Suprapubic skin (tissue), 4 donors: ENCODE measurements around the gene MBD3L2B. TPM values are rescaled to one million over a fixed set of nuclear protein-coding genes. Genes with fewer than 3 reads are reported as not detected.
"Not testable (repeated sequence)": the region's sequence is repeated elsewhere in the genome, so short reads cannot be mapped to it uniquely, and the experiment has no call there.

Experiments used
- DNase-seq, 2 donors: peaks; one replicate each; pipeline ENCODE4 v3.0.0-alpha.2; 2019; ENCODE audit warnings: low spot score in 2 of 2
- H3K27ac ChIP-seq: fragments of 200-600 bp; sonication (generic); one replicate; pipeline ENCODE4 v1.5.1; 2019
- H3K27me3 ChIP-seq: fragments of 200-600 bp; sonication (generic); one replicate; pipeline ENCODE4 v1.5.1; 2019
- H3K36me3 ChIP-seq: fragments of 200-600 bp; sonication (generic); one replicate; pipeline ENCODE4 v1.5.1; 2019
- H3K4me1 ChIP-seq: fragments of 200-600 bp; sonication (generic); one replicate; pipeline ENCODE4 v1.5.1; 2019
- H3K4me3 ChIP-seq: fragments of 200-600 bp; sonication (generic); one replicate; pipeline ENCODE4 v1.5.1; 2019; ENCODE audit warnings: mild to moderate bottlenecking
- H3K9me3 ChIP-seq: fragments of 200-600 bp; sonication (generic); one replicate; pipeline ENCODE4 v1.5.1; 2019
- CTCF ChIP-seq, 2 donors: fragments of 200-600 bp in 1 of 2; fragments of 450-650 bp in 1 of 2; sonication (generic) in 1 of 2; IDR thresholded peaks; one replicate each; pipeline ENCODE4 v1.5.1; 2016 to 2019; ENCODE audit warnings: antibody characterized with exemption in 2 of 2, mild to moderate bottlenecking in 1 of 2, moderate library complexity in 1 of 2
- EP300 ChIP-seq: sonication (generic); formaldehyde crosslinking; IDR thresholded peaks from one replicate; pipeline ENCODE4 v1.6.1; 2017; ENCODE audit warnings: antibody characterized with exemption
- POLR2A ChIP-seq, 2 donors: fragments of 450-650 bp; IDR thresholded peaks; one replicate each; pipeline ENCODE4 v1.6.1; 2017; ENCODE audit warnings: antibody characterized with exemption in 2 of 2, mild to moderate bottlenecking in 2 of 2, moderate library complexity in 2 of 2
- POLR2AphosphoS5 ChIP-seq, 3 donors: sonication (generic); formaldehyde crosslinking; IDR thresholded peaks; one replicate each; pipeline ENCODE4 v1.6.1; 2017; ENCODE audit warnings: antibody characterized with exemption in 3 of 3
- WGBS: methylation state at CpG from one replicate; pipeline ENCODE4 v1.1.5; 2018; 5-methylcytosine and 5-hydroxymethylcytosine counted together
- total RNA-seq, 4 donors: library from RNA; depleted of rRNA; stranded (reverse); fragments of >200 nt; gene quantifications; one replicate each; pipeline ENCODE4 v1.1.0, GENCODE V29; 2016

The MBD3L2B gene
- total RNA-seq, 4 donors from 2014 or later = not detected

GRCh38 chr19:7040079-7040478 lies 18.8 kb upstream of the MBD3L2B start, which contains the start of gene MBD3L4:
TSS of gene MBD3L4 (minus strand) at chr19:7040179. CDS start at chr19:7040144, 35 bp downstream.
- H3K4me1 ChIP-seq, DNase-seq, H3K4me3 ChIP-seq, H3K9me3 ChIP-seq, H3K27me3 ChIP-seq, H3K27ac ChIP-seq, H3K36me3 ChIP-seq: not testable (repeated sequence)
- no CpG with 5 or more reads among the region's 9 CpGs for WGBS

GRCh38 chr19:7030278-7030677 lies 9.0 kb upstream of the MBD3L2B start, which contains the start of gene MBD3L5:
TSS of gene MBD3L5 (plus strand) at chr19:7030578. CDS start at chr19:7030612, 34 bp downstream.
- H3K9me3 ChIP-seq, H3K27ac ChIP-seq, DNase-seq, H3K36me3 ChIP-seq, H3K4me1 ChIP-seq, H3K27me3 ChIP-seq, H3K4me3 ChIP-seq: not testable (repeated sequence)
- no CpG with 5 or more reads among the region's 9 CpGs for WGBS

GRCh38 chr19:7028790-7029189 lies 7.6 kb upstream of the MBD3L2B start:
- not testable (repeated sequence) for H3K27me3 ChIP-seq, DNase-seq, H3K9me3 ChIP-seq, H3K4me1 ChIP-seq, H3K27ac ChIP-seq, H3K4me3 ChIP-seq, H3K36me3 ChIP-seq
- WGBS = no CpG with 5 or more reads among the region's 1 CpG

DNA sequence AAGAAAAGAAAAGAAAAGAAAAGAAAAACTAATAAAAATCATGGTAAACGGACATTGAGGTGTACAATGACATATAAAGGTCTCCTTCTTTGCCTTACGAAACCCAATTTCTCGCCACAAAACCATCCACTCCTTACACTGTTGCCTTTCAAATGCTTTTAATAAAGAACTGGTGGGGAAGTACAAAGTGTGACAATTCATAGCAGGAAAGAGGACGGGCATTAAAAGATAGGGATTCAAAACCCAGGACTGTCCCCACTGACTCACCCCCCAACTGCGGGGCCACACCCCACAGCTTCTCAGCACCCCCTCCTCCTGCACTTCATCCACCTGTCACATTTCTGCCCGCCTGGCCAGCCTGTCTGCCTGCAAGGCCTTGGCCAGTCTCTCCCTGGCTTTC lies 2.4 kb downstream of the MBD3L2B start:
- H3K36me3 ChIP-seq = no peaks in the 10 kb centered on the region
- no peaks in the 10 kb centered on the region for H3K9me3 ChIP-seq
- WGBS = 76% methylated on average over 6 of the region's 6 CpGs
- H3K4me1 ChIP-seq = no peaks in the 10 kb centered on the region
- no peak for DNase-seq
- H3K27ac ChIP-seq = no peak overlapping the region
- no peak overlapping the region for H3K4me3 ChIP-seq
- H3K27me3 ChIP-seq = no peaks in the 10 kb centered on the region
- TF ChIP-seq POLR2A (IDR thresholded peaks at IDR 0.05) = no peak
- no peak for TF ChIP-seq CTCF (IDR thresholded peaks at IDR 0.05)
- TF ChIP-seq EP300 = no peak
- no peak for TF ChIP-seq POLR2AphosphoS5 (IDR thresholded peaks at IDR 0.05)

GRCh38 chr19:7013678-7014077 lies 7.6 kb downstream of the MBD3L2B start:
- TF ChIP-seq EP300 (no peak), POLR2AphosphoS5 (IDR thresholded peaks at IDR 0.05) (no peak), POLR2A (IDR thresholded peaks at IDR 0.05) (no peak), CTCF (IDR thresholded peaks at IDR 0.05) (no peak)
- H3K36me3 ChIP-seq = no peaks in the 10 kb centered on the region
- no peak overlapping the region for H3K27ac ChIP-seq
- no peak overlapping the region for H3K4me3 ChIP-seq
- no peak for DNase-seq
- no peaks in the 10 kb centered on the region for H3K9me3 ChIP-seq
- H3K27me3 ChIP-seq = no peaks in the 10 kb centered on the region
- WGBS = 72% methylated on average over 4 of the region's 4 CpGs
- H3K4me1 ChIP-seq = no peaks in the 10 kb centered on the region

GRCh38 chr19:7010722-7011593 lies 10.3 kb downstream of the MBD3L2B start:
- 72% methylated on average over 12 of the region's 12 CpGs for WGBS
- Histone ChIP-seq H3K36me3 (no peaks in the 10 kb centered on the region), H3K27me3 (no peaks in the 10 kb centered on the region), H3K27ac (no peak overlapping the region), H3K4me1 (no peaks in the 10 kb centered on the region), H3K4me3 (no peak overlapping the region), H3K9me3 (no peaks in the 10 kb centered on the region)
- no peak for DNase-seq
- TF ChIP-seq POLR2A (IDR thresholded peaks at IDR 0.05) = no peak
- no peak for TF ChIP-seq CTCF (IDR thresholded peaks at IDR 0.05)
- TF ChIP-seq EP300 = no peak
- TF ChIP-seq POLR2AphosphoS5 (IDR thresholded peaks at IDR 0.05) = no peak

DNA sequence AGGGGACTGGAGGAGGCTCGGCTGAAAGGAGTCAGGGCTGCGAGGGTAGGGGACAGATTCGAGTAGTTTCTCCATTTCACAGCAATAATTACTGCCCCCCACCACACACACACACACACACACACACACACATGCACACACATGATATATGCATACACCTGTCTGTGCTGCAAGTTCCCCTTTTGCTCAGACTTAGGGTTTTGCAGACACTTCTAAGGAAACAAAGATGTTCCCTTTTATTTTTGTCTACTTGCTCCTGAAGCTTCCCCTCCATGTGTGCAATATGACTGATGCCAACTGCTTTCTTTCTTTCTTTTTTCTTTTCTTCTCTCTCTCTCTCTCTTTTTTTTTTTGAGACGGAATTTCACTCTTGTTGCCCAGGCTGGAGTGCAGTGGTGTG lies 13.4 kb downstream of the MBD3L2B start:
- DNase-seq = no peak
- Histone ChIP-seq H3K27ac (no peak overlapping the region), H3K4me1 (no peaks in the 10 kb centered on the region), H3K9me3 (no peaks in the 10 kb centered on the region), H3K36me3 (no peaks in the 10 kb centered on the region), H3K4me3 (no peak overlapping the region), H3K27me3 (no peaks in the 10 kb centered on the region)
- TF ChIP-seq POLR2AphosphoS5 (IDR thresholded peaks at IDR 0.05) = no peak
- no peak for TF ChIP-seq POLR2A (IDR thresholded peaks at IDR 0.05)
- no peak for TF ChIP-seq CTCF (IDR thresholded peaks at IDR 0.05)
- 71% methylated on average over 4 of the region's 4 CpGs for WGBS
